K562 (cell line): ENCODE results near the gene RPAIN. TPM values are rescaled to one million over a fixed set of nuclear protein-coding genes. Genes with fewer than 3 reads are reported as not detected.

ENCODE experiments used
- ATF1 ChIP-seq, 2 experiments: fragments of 450-650 bp in 1 of 2; IDR thresholded peaks; 2 replicates each; pipeline ENCODE4 v1.6.1; 2016; ENCODE audit warnings: missing compliant biosample characterization in 1 of 2, missing genetic modification characterization in 1 of 2
- ETS1 ChIP-seq: conservative IDR thresholded peaks from 2 replicates; pipeline ENCODE4 v1.6.1; 2011; ENCODE audit warnings: low read depth, mild to moderate bottlenecking, low read length; ENCODE audit not compliant: control insufficient read depth
- FOXP1 ChIP-seq: sonication (generic); formaldehyde crosslinking; IDR thresholded peaks from 2 replicates; pipeline ENCODE4 v1.8.0; 2022; ENCODE audit warnings: mild to moderate bottlenecking, missing genetic modification reagents
- MITF ChIP-seq: IDR thresholded peaks from 2 replicates; pipeline ENCODE4 v1.6.1; 2014; ENCODE audit warnings: antibody characterized with exemption
- ZBTB11 ChIP-seq, 3 experiments: fragments of 200-800 bp in 1 of 3; fragments of 250-450 bp in 1 of 3; fragments of 450-650 bp in 1 of 3; sonication (Bioruptor Pico) in 1 of 3; sonication (Bioruptor generic) in 1 of 3; formaldehyde crosslinking in 1 of 3; IDR thresholded peaks; 2 replicates each; pipeline versions ENCODE4 v1.6.1 to v1.8.0; 2016 to 2022; ENCODE audit warnings: mild to moderate bottlenecking in 2 of 3, missing genetic modification characterization in 2 of 3, missing compliant biosample characterization in 1 of 3, moderate library complexity in 1 of 3
- ZBTB33 ChIP-seq: sonication (generic); formaldehyde crosslinking; IDR thresholded peaks from 2 replicates; pipeline ENCODE4 v1.8.1; 2023; ENCODE audit warnings: mild to moderate bottlenecking, missing genetic modification reagents
- ZNF143 ChIP-seq: sonication (generic); formaldehyde crosslinking; IDR thresholded peaks from 2 replicates; pipeline ENCODE4 v1.9.0; 2022; ENCODE audit warnings: mild to moderate bottlenecking, missing genetic modification reagents
- ZNF282 ChIP-seq: sonication (generic); formaldehyde crosslinking; IDR thresholded peaks from 2 replicates; pipeline ENCODE4 v1.8.1; 2023; ENCODE audit warnings: missing genetic modification reagents
- ZNF592 ChIP-seq: fragments of 450-650 bp; IDR thresholded peaks from 2 replicates; pipeline ENCODE4 v1.6.1; 2017; ENCODE audit warnings: antibody characterized with exemption, mild to moderate bottlenecking
- ZNF639 ChIP-seq, 2 experiments: fragments of 200-800 bp in 1 of 2; sonication (Bioruptor generic) in 1 of 2; sonication (generic) in 1 of 2; formaldehyde crosslinking in 1 of 2; IDR thresholded peaks in 1 of 2; conservative IDR thresholded peaks in 1 of 2; 2 replicates each; pipeline versions ENCODE4 v1.5.0 to v1.6.1; 2016 to 2020; ENCODE audit warnings: missing compliant biosample characterization in 1 of 2, missing genetic modification characterization in 1 of 2, missing genetic modification reagents in 1 of 2
- polyA plus RNA-seq, 8 experiments: library from polyadenylated mRNA; depleted of rRNA in 4 of 8; stranded (reverse) in 5 of 8; unstranded in 3 of 8; fragments of >200 nt; fragmentation: Nextera tagmentation in 2 of 8; fragmentation: Illumina TruSeq in 1 of 8; extraction: Ambion mirVana in 2 of 8; extraction: Trizol in 1 of 8; gene quantifications; 2 replicates each; pipeline versions ENCODE4 v1.2.1 to v1.2.3, GENCODE V29; 2011 to 2014; ENCODE audit warnings: inconsistent platforms in 1 of 8, missing spikeins in 1 of 8
- total RNA-seq, 7 experiments: library from RNA; depleted of rRNA in 6 of 7; stranded (reverse); fragments of >200 nt in 6 of 7; fragmentation: Illumina TruSeq in 2 of 7; extraction: Trizol in 2 of 7; gene quantifications; 2 replicates each; pipeline versions ENCODE4 v1.2.1 to v1.2.3, GENCODE V29; 2011 to 2021; ENCODE audit warnings: low replicate concordance in 1 of 7

RPAIN gene
- total and polyA plus RNA-seq, 9 of the 15 experiments (the other 6 are each of a cell fraction or from before 2014, with no cell fraction given): 27.3 to 63.7 (median 38.5) TPM

GRCh38 chr17:5419959-5420653, at the start of gene RPAIN (continued):
- TF ChIP-seq ZBTB11 (CRISPR knock-in tag; IDR thresholded peaks at IDR 0.05): peak in 1 of 3 experiments; percentile 59; a peak in 1 of 6 replicates
- no peak for TF ChIP-seq ZNF282 (CRISPR knock-in tag)
- 0 out of 2 replicates have a peak, but pooled peaks have one; percentile 38 for TF ChIP-seq ETS1
- peak; percentile 56; the same call in 1 of the 2 replicates for TF ChIP-seq FOXP1 (CRISPR knock-in tag)
- no peak for TF ChIP-seq MITF
- peak; percentile 64; the same call in 1 of the 2 replicates for TF ChIP-seq ZNF592
- no peak for TF ChIP-seq ZBTB33
- TF ChIP-seq ZNF639 (CRISPR knock-in tag; conservative IDR thresholded peaks at IDR 0.05 in 1 of 2, IDR thresholded peaks at IDR 0.05 in 1 of 2): peak in 1 of 2 experiments; percentile 55; a peak in 1 of 4 replicates
- TF ChIP-seq ZNF143 (CRISPR knock-in tag): peak; percentile 86
- no peak for TF ChIP-seq ATF1 (CRISPR knock-in tag; IDR thresholded peaks at IDR 0.05)
- peak; percentile 70; the same call in 1 of the 2 replicates for TF ChIP-seq ATF1 (tag; IDR thresholded peaks at IDR 0.05)
